KMS-11 (cell line): ENCODE results near the gene LANCL3.

Source experiments
- H2AFZ ChIP-seq: fragments of 200-600 bp; sonication (generic); 2 replicates; pipeline ENCODE4 v1.6.1; 2016; ENCODE audit warnings: antibody characterized with exemption, mixed run types, low read depth
- H3K27ac ChIP-seq: fragments of 200-600 bp; sonication (generic); 2 replicates; pipeline ENCODE4 v1.6.1; 2016; ENCODE audit warnings: mild to moderate bottlenecking, mixed run types
- H3K27me3 ChIP-seq: fragments of 200-600 bp; sonication (generic); 2 replicates; pipeline ENCODE4 v1.6.1; 2017; ENCODE audit warnings: mild to moderate bottlenecking, low read depth, mixed run types, moderate library complexity; ENCODE audit not compliant: insufficient read depth
- H3K36me3 ChIP-seq: fragments of 200-600 bp; sonication (generic); 2 replicates; pipeline ENCODE4 v1.6.1; 2017; ENCODE audit warnings: mild to moderate bottlenecking, mixed run types; ENCODE audit not compliant: insufficient read depth
- H3K4me1 ChIP-seq: fragments of 200-600 bp; sonication (generic); 2 replicates; pipeline ENCODE4 v1.6.1; 2016; ENCODE audit warnings: mild to moderate bottlenecking, low read depth, mixed run types; ENCODE audit not compliant: poor library complexity, severe bottlenecking
- H3K4me2 ChIP-seq: fragments of 200-600 bp; sonication (generic); 2 replicates; pipeline ENCODE4 v1.7.0; 2016; ENCODE audit warnings: mild to moderate bottlenecking, mixed run types
- H3K4me3 ChIP-seq: fragments of 200-600 bp; sonication (generic); IDR thresholded peaks from 2 replicates; pipeline ENCODE4 v1.6.1; 2017; ENCODE audit warnings: low read depth, low read length, mixed read lengths; ENCODE audit not compliant: insufficient read depth
- H3K79me2 ChIP-seq: fragments of 200-600 bp; sonication (generic); 2 replicates; pipeline ENCODE4 v1.6.1; 2016; ENCODE audit warnings: low read depth, mixed run types; ENCODE audit not compliant: insufficient read depth
- H3K9ac ChIP-seq: fragments of 200-600 bp; sonication (generic); 2 replicates; pipeline ENCODE4 v1.6.1; 2016; ENCODE audit warnings: mild to moderate bottlenecking, mixed run types
- H4K20me1 ChIP-seq: fragments of 200-600 bp; sonication (generic); 2 replicates; pipeline ENCODE4 v1.6.1; 2016; ENCODE audit warnings: mild to moderate bottlenecking, mixed run types; ENCODE audit not compliant: insufficient read depth
- CTCF ChIP-seq: fragments of 200-600 bp; sonication (generic); conservative IDR thresholded peaks from 2 replicates; pipeline ENCODE4 v1.6.1; 2017; ENCODE audit warnings: low read depth, mild to moderate bottlenecking, antibody characterized with exemption, low read length, moderate library complexity, mixed read lengths

Gene LANCL3

GRCh38 chrX:37692918-37693317 is 121.5 kb downstream of the LANCL3 start:
- H3K79me2 ChIP-seq: peaks cover 5% of the 10 kb centered on the region; the same call in 1 of the 2 replicates
- no peak overlapping the region for H3K9ac ChIP-seq
- H3K4me3 ChIP-seq: no peak overlapping the region
- no peak overlapping the region for H3K27ac ChIP-seq
- H4K20me1 ChIP-seq: no peaks in the 10 kb centered on the region
- no peaks in the 10 kb centered on the region for H3K36me3 ChIP-seq
- no peaks in the 10 kb centered on the region for H3K27me3 ChIP-seq
- no peak overlapping the region for H3K4me2 ChIP-seq
- peaks cover 8% of the 10 kb centered on the region for H3K4me1 ChIP-seq
- H2AFZ ChIP-seq: no peak overlapping the region
- TF ChIP-seq CTCF: no peak

GRCh38 chrX:37697169-37697760 is 125.8 kb downstream of the LANCL3 start:
- no peak for TF ChIP-seq CTCF
- Histone ChIP-seq H3K27me3 (no peaks in the 10 kb centered on the region), H3K4me1 (no peaks in the 10 kb centered on the region), H3K4me2 (no peak overlapping the region), H3K4me3 (no peak overlapping the region), H3K79me2 (no peaks in the 10 kb centered on the region), H3K9ac (no peak overlapping the region), H4K20me1 (no peaks in the 10 kb centered on the region), H3K36me3 (no peaks in the 10 kb centered on the region), H2AFZ (no peak overlapping the region), H3K27ac (no peak overlapping the region)

GRCh38 chrX:37701588-37701987 is 130.1 kb downstream of the LANCL3 start:
- H3K4me2 ChIP-seq: no peak overlapping the region
- no peak for TF ChIP-seq CTCF
- H3K36me3 ChIP-seq: no peaks in the 10 kb centered on the region

GRCh38 chrX:37711991-37712390 is 140.5 kb downstream of the LANCL3 start:
- Histone ChIP-seq H4K20me1 (no peaks in the 10 kb centered on the region), H3K4me3 (no peak overlapping the region), H2AFZ (no peak overlapping the region), H3K4me1 (no peaks in the 10 kb centered on the region), H3K27me3 (no peaks in the 10 kb centered on the region), H3K27ac (no peak overlapping the region), H3K4me2 (no peak overlapping the region), H3K79me2 (no peaks in the 10 kb centered on the region), H3K36me3 (no peaks in the 10 kb centered on the region), H3K9ac (no peak overlapping the region)
- TF ChIP-seq CTCF: no peak

More at GRCh38 chrX:37701588-37701987, 130.1 kb downstream of the LANCL3 start:
- H3K79me2 ChIP-seq: no peaks in the 10 kb centered on the region
- H3K4me3 ChIP-seq: no peak overlapping the region
- H3K27ac ChIP-seq: no peak overlapping the region
- H4K20me1 ChIP-seq: no peaks in the 10 kb centered on the region
- no peak overlapping the region for H3K9ac ChIP-seq
- no peaks in the 10 kb centered on the region for H3K4me1 ChIP-seq
- H2AFZ ChIP-seq: no peak overlapping the region
- H3K27me3 ChIP-seq: no peaks in the 10 kb centered on the region
